ENCODE results near the gene TCF3.
A peak's percentile ranks its signal among the peaks of the same experiment; 100 is the strongest.

DNA sequence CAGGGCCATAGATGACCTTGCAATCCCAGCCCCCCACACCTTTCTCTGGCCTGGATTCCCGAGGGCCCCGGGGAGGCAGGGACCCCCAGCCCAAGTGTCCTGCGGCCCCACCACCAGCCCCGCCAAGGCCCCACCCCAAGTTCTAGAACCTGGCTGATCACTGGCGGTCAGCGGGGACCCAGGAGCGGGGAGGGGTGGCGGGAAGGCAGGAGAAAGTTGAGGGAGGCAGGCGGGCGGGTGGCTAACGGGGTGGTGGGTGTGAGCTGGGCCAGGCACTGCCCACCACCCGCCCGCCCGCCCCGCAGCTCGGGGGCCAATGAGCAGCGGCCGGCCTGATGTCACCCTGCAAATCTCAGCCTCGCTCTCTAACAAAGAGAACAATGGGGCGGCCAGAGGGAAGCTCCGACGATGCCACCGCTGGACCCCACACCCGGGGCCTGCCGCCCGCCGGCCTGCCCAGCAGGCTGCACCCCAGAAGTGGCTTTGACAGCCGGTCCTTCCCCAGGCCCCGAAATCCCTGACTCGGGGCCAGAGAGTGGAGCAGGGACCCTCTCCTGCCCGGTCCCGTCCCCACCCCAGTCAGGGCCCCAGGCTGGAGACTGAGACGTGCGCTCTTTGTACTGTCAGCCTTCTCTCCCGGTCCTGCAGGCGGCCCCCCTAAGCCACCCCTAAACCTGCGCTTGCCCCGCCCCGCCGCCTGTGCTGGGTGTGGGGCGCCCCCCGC is 85.9 kb downstream of the TCF3 start:
- TF ChIP-seq, protein P1, sequence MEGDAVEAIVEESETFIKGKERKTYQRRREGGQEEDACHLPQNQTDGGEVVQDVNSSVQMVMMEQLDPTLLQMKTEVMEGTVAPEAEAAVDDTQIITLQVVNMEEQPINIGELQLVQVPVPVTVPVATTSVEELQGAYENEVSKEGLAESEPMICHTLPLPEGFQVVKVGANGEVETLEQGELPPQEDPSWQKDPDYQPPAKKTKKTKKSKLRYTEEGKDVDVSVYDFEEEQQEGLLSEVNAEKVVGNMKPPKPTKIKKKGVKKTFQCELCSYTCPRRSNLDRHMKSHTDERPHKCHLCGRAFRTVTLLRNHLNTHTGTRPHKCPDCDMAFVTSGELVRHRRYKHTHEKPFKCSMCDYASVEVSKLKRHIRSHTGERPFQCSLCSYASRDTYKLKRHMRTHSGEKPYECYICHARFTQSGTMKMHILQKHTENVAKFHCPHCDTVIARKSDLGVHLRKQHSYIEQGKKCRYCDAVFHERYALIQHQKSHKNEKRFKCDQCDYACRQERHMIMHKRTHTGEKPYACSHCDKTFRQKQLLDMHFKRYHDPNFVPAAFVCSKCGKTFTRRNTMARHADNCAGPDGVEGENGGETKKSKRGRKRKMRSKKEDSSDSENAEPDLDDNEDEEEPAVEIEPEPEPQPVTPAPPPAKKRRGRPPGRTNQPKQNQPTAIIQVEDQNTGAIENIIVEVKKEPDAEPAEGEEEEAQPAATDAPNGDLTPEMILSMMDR (IDR thresholded peaks at IDR 0.05; ENCODE audit: poor library complexity, severe bottlenecking): no peak
- TF ChIP-seq POLR2AphosphoS5 (IDR thresholded peaks at IDR 0.05): peak; percentile 84
- no peak for TF ChIP-seq TAF1 (IDR thresholded peaks at IDR 0.05; ENCODE audit: low read depth)
- TF ChIP-seq RAD21 (conservative IDR thresholded peaks at IDR 0.05): no peak
- TF ChIP-seq EZH2 (IDR thresholded peaks at IDR 0.05; ENCODE audit: borderline replicate concordance, insufficient read depth, low read length, poor library complexity, severe bottlenecking): no peak
- TF ChIP-seq EP300 (conservative IDR thresholded peaks at IDR 0.05; ENCODE audit: poor library complexity, severe bottlenecking): no peak
- TF ChIP-seq SMC3 (conservative IDR thresholded peaks at IDR 0.05; ENCODE audit: poor library complexity): no peak
- TF ChIP-seq, protein P2, sequence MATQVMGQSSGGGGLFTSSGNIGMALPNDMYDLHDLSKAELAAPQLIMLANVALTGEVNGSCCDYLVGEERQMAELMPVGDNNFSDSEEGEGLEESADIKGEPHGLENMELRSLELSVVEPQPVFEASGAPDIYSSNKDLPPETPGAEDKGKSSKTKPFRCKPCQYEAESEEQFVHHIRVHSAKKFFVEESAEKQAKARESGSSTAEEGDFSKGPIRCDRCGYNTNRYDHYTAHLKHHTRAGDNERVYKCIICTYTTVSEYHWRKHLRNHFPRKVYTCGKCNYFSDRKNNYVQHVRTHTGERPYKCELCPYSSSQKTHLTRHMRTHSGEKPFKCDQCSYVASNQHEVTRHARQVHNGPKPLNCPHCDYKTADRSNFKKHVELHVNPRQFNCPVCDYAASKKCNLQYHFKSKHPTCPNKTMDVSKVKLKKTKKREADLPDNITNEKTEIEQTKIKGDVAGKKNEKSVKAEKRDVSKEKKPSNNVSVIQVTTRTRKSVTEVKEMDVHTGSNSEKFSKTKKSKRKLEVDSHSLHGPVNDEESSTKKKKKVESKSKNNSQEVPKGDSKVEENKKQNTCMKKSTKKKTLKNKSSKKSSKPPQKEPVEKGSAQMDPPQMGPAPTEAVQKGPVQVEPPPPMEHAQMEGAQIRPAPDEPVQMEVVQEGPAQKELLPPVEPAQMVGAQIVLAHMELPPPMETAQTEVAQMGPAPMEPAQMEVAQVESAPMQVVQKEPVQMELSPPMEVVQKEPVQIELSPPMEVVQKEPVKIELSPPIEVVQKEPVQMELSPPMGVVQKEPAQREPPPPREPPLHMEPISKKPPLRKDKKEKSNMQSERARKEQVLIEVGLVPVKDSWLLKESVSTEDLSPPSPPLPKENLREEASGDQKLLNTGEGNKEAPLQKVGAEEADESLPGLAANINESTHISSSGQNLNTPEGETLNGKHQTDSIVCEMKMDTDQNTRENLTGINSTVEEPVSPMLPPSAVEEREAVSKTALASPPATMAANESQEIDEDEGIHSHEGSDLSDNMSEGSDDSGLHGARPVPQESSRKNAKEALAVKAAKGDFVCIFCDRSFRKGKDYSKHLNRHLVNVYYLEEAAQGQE (IDR thresholded peaks at IDR 0.05; ENCODE audit: borderline replicate concordance): peak; percentile 69
- no peak for TF ChIP-seq MXI1 (conservative IDR thresholded peaks at IDR 0.05; ENCODE audit: poor library complexity, severe bottlenecking)
